T-helper 2 cell treated with Interferon-gamma antibody and Interleukin-4, amounts not matched to agents 5 μg/mL and 100 μg/mL, for 36 hours (primary cell): Measurements from ENCODE around the gene SRSF8.

ENCODE experiments used
- DNase-seq: peaks from one replicate; pipeline ENCODE4 v3.0.0; 2021; ENCODE audit warnings: low spot score
- H3K27ac Mint-ChIP-seq: one replicate; pipeline ENCODE4 v1.8.0; 2021; ENCODE audit warnings: mild to moderate bottlenecking, mixed read lengths
- H3K27me3 Mint-ChIP-seq: one replicate; pipeline ENCODE4 v1.8.0; 2021; ENCODE audit warnings: low read depth, mixed read lengths
- H3K36me3 Mint-ChIP-seq: one replicate; pipeline ENCODE4 v1.8.0; 2021; ENCODE audit warnings: low read depth, mixed read lengths
- H3K4me1 Mint-ChIP-seq: one replicate; pipeline ENCODE4 v1.8.0; 2021; ENCODE audit warnings: low read depth, mixed read lengths
- H3K4me3 Mint-ChIP-seq: one replicate; pipeline ENCODE4 v1.8.0; 2022; ENCODE audit warnings: mild to moderate bottlenecking, moderate library complexity, mixed read lengths
- H3K9me3 Mint-ChIP-seq: one replicate; pipeline ENCODE4 v1.8.0; 2021; ENCODE audit warnings: mixed read lengths

The SRSF8 gene

DNA sequence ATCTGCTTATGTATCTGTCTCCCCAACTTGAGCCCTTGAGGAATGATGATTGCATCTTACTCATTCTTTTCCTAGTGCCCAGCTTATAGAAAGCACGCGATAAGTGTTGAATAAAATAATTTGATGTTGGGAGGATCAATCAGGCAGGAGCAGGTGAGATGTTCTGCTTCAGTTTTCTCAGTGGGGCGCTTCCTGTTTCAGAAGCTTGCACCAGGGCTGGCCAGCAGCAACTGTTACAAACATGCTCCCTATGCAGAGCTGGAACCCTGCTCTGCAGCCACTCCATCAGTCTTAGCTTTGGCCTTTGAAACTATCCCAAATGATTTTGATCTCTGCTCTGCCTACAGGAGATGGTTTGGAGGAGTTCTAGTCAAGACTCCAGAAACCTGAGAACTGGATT, 26.8 kb downstream of the SRSF8 start:
- Mint-ChIP-seq H3K27me3 (no peaks in the 10 kb centered on the region), H3K9me3 (no peaks in the 10 kb centered on the region), H3K36me3 (peaks cover 24% of the 10 kb centered on the region), H3K27ac (no peak overlapping the region), H3K4me1 (peaks cover 62% of the 10 kb centered on the region), H3K4me3 (peak overlapping the region; percentile 50)
- no peak for DNase-seq

DNA sequence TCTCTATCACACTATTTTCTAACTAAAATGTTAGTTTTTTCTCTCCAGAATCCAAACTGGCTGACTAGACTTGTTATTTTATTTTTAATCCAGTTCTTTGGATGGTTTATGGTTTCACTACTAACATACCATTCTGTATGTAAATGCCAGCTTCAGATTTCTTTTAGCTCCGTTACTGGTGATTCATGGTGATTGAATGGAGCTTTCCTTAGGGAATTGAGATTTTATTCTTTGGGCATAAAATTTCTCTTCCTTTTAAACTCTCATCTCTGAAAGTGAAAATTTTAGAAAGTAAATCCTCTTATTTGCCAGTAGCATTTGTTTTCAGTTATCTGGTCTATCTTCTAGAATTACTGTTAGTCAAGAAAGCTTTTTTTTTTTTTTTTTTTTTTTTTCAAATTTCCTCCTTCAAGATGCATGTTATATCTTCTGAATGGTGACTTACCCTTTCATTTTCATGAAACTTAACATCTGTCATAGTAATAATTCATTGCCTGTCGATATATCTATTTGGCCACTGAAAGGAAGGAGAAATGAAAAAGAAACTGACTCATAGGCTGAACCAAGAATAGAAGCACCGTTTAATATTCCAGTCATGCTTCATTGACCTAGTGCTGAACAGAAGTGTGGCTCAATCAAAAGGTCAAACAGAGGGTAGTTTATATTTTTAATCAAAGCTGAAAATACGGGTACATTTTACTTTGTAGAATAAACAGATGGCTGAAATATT, 29.3 kb downstream of the SRSF8 start:
- H3K36me3 Mint-ChIP-seq: peaks cover 24% of the 10 kb centered on the region
- no peak for DNase-seq
- H3K4me3 Mint-ChIP-seq: peak overlapping the region; percentile 35
- no peaks in the 10 kb centered on the region for H3K27me3 Mint-ChIP-seq
- no peaks in the 10 kb centered on the region for H3K9me3 Mint-ChIP-seq
- H3K4me1 Mint-ChIP-seq: peaks cover 55% of the 10 kb centered on the region
- peak overlapping the region; percentile 76 for H3K27ac Mint-ChIP-seq

DNA sequence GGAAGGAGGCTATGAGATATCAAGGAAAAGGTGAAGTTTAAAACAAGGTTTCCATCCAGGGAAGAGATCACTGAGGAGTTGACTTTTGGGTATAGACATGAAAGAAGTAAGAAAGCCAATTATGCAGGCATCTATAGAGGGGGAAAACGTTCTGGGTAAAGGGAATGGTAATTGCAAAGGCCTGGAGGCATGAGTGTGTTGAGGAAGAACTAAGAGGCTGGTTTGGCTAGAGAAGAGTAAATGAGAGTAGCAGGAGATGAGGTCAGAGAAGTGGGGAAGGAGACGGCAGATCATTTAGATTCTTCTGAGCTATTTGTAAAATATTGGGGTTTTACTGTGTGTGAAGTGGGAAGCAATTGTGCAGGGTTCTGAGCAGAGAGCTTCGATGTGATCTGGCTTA, 30.5 kb downstream of the SRSF8 start:
- Mint-ChIP-seq H3K4me3 (no peak overlapping the region), H3K36me3 (peaks cover 25% of the 10 kb centered on the region), H3K27ac (no peak overlapping the region), H3K9me3 (no peaks in the 10 kb centered on the region), H3K27me3 (no peaks in the 10 kb centered on the region), H3K4me1 (peaks cover 43% of the 10 kb centered on the region)
- DNase-seq: no peak

DNA sequence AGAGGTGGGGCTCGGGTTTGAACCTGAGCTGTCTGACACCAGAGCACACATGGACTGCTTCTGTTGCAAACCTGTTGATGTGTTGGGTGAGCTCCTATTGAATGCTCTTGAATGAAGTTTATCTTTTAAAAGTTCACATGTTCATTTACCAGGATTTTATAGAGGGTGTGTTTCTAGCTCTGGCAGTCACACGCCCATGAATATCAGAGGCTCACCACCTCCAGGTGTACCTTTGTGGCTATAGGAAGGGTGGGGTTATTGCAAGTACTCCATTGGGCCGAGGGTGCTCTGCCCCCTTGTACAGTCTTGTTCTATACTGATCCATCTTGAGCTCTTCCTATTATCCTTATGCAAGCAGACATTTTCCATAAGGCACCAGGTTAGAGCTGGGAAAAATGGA, 32.1 kb downstream of the SRSF8 start:
- H3K4me1 Mint-ChIP-seq: peaks cover 32% of the 10 kb centered on the region
- H3K27me3 Mint-ChIP-seq: no peaks in the 10 kb centered on the region
- H3K9me3 Mint-ChIP-seq: no peaks in the 10 kb centered on the region
- H3K36me3 Mint-ChIP-seq: peaks cover 27% of the 10 kb centered on the region
- no peak overlapping the region for H3K27ac Mint-ChIP-seq
- H3K4me3 Mint-ChIP-seq: no peak overlapping the region
- DNase-seq: no peak

DNA sequence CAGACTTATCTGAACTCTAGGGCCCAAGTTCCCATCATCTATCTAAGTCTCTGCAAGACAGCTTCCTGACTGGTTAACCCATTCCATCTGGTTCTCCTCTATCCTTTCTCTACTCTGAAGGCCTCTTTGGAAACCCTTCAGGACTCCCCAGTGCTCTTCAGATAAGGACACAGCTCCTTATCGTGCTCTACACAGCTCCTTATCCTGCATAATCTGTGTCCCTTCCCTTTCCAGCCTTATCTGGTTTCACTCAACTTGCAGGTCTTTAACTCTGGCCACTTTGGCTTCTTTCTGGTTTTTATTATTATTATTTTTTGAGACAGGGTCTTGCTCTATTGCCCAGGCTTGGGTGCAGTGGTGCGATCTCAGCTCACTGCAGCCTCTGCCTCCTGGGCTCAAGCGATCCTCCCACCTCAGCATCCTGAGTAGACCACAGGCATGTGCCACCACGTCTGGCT, 33.5 kb downstream of the SRSF8 start:
- peaks cover 23% of the 10 kb centered on the region for H3K36me3 Mint-ChIP-seq
- no peak overlapping the region for H3K27ac Mint-ChIP-seq
- H3K9me3 Mint-ChIP-seq: no peaks in the 10 kb centered on the region
- no peak overlapping the region for H3K4me3 Mint-ChIP-seq
- no peaks in the 10 kb centered on the region for H3K27me3 Mint-ChIP-seq
- H3K4me1 Mint-ChIP-seq: peaks cover 26% of the 10 kb centered on the region
- DNase-seq: no peak

DNA sequence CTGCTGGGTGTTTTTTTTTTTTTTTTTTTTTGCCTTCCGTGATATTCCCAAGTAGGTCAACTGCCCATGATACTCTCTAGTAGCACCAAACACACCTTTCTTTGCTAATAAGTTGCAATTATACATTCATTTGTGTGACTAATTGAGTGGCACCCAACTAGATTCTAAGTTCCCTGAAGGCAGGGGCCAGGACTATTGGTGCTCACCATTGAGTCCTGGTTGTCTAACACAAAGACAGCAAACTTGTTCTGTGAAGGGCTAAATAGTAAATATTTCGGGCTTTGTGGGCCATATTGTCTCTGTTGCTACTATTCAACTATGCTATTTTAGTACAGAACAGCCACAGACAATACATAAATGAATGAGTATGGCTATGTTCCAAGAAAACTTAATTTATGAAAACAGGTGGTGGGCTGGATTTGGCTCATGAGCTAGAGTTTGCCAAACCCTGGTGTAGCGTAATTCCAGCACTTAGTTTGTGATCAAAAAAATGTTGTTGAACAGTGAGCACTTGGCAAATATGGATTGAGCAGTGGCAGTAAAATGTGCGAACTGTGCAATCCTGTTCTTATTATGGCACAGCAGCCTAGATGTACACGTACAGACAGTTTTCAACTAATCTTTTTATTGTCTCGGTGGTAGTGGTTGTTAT, 34.3 kb downstream of the SRSF8 start:
- Mint-ChIP-seq H3K4me1 (peaks cover 25% of the 10 kb centered on the region), H3K27ac (no peak overlapping the region), H3K27me3 (no peaks in the 10 kb centered on the region), H3K4me3 (no peak overlapping the region), H3K9me3 (no peaks in the 10 kb centered on the region), H3K36me3 (peaks cover 23% of the 10 kb centered on the region)
- DNase-seq: no peak

DNA sequence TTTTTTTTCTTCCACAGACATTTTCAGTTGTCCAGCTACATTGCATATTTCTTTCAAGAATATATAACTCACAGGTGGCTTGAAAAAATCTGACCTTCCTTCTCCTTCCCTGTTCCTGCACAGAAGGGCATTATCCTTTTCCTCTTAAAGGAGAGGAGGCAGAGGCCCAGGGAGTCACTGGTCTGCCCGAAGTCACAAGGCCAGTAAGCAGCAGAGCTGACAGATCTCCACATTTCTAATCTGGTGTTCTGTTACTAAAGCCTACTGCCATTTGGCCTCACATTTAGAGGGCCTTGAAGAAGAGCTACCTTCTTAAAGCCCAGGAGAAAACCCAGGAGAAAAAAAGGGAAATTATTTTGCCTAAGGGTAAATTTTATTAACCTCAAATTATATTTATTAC, 35.2 kb downstream of the SRSF8 start:
- H3K27ac Mint-ChIP-seq: no peak overlapping the region

DNA sequence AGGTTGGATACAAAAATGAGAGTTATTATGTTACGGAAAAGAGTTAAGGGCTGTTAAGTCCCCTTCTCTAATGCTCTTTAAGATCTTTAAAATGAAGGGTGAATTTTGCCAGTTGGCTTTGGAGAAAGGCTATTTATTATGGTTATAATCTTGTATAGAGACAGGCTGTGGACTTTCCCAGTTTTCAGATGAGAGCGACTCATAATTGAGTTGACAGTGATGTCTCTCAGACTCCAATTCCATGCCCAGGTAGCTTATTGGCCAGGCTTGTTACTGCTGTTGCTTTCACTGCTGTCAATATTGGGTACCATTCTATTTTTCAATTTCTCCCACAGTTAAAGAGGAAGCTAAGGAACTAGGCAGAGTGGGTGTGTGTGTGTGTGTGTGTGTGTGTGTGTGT, 36.0 kb downstream of the SRSF8 start:
- Mint-ChIP-seq H3K36me3 (peaks cover 13% of the 10 kb centered on the region), H3K4me3 (no peak overlapping the region), H3K27ac (no peak overlapping the region), H3K4me1 (peaks cover 12% of the 10 kb centered on the region), H3K9me3 (no peaks in the 10 kb centered on the region), H3K27me3 (no peaks in the 10 kb centered on the region)
- DNase-seq: no peak

More for the DNA sequence above, 35.2 kb downstream of the SRSF8 start:
- peaks cover 20% of the 10 kb centered on the region for H3K36me3 Mint-ChIP-seq
- peaks cover 19% of the 10 kb centered on the region for H3K4me1 Mint-ChIP-seq
- no peaks in the 10 kb centered on the region for H3K9me3 Mint-ChIP-seq
- no peaks in the 10 kb centered on the region for H3K27me3 Mint-ChIP-seq
- no peak overlapping the region for H3K4me3 Mint-ChIP-seq
- DNase-seq: no peak

DNA sequence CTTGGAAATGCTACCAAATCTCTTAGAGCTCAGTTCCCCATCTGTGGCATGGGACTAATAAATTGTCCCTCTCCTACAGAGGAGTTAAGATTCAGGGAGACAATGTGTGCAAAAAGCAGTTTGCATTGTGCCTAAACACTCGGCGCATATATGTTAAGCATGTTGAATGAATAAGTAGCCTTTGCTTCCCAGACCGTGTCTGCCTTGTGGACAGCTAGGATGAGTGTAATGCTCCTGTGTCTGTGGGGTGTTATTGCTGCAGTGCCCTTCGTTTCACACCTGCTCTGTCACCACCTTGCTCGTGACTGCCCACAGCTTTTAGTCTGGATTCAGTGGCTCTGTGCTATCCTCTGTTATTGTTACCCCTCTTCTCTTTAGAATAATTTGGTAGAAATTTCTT, 37.0 kb downstream of the SRSF8 start:
- no peak for DNase-seq
- Mint-ChIP-seq H3K4me3 (no peak overlapping the region), H3K36me3 (peaks cover 8% of the 10 kb centered on the region), H3K27me3 (no peaks in the 10 kb centered on the region), H3K27ac (no peak overlapping the region), H3K4me1 (peaks cover 9% of the 10 kb centered on the region), H3K9me3 (no peaks in the 10 kb centered on the region)

DNA sequence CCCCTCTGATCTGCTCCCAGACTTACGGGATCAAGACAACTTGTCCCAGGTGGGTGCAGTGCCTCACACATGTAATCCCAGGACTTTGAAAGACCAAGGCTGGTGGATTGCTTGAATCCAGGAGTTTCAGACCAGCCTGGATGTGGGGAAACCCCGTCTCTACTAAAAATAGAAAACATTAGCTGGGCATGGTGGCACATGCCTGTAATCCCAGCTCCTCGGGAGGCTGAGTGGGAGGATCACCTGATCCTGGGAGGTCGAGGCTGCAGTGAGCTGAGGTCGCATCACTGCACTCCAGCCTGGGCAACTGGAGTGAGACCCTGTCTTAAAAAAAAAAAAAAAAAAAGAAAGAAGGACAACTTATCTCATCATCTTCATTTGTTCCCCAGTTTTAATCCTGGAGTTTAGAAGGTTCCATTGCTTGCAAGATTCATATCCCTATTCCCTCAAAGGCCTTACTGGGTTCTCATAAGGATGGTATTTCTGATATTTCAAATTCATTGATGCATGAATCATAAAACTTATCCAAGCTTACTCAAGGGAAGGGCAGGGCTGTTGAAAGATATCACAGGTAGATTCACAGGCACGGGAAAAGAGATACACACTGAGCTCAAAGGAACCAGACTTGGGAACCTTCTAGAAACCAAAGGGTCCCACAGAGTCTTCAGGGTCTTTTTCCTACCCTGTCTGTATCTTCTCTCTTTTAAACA, 37.6 kb downstream of the SRSF8 start:
- Mint-ChIP-seq H3K4me3 (no peak overlapping the region), H3K27me3 (no peaks in the 10 kb centered on the region), H3K9me3 (no peaks in the 10 kb centered on the region), H3K27ac (no peak overlapping the region), H3K4me1 (peaks cover 9% of the 10 kb centered on the region), H3K36me3 (peaks cover 8% of the 10 kb centered on the region)
- no peak for DNase-seq

DNA sequence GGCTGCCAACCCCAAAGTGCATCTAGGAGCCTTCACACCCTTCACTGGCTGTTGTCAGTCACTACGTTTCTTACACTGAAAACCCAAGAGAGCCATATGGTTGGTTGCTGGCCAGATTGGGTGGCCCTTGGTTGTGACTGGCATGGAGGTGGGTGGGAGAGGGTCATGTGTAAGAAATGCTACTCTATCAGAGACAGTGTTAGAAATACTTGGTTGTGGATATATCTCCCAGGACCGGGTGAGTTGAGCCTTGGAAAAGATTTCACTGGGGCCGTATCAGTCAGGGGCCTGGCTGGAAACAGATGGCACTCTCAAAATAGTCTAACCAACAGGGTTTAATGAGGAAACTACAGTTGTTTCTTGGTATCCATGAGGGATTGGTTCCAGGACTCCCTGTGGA, 38.1 kb downstream of the SRSF8 start:
- no peak overlapping the region for H3K4me3 Mint-ChIP-seq
- no peaks in the 10 kb centered on the region for H3K9me3 Mint-ChIP-seq
- H3K27ac Mint-ChIP-seq: no peak overlapping the region
- DNase-seq: no peak
- H3K27me3 Mint-ChIP-seq: no peaks in the 10 kb centered on the region
- H3K36me3 Mint-ChIP-seq: peaks cover 11% of the 10 kb centered on the region
- H3K4me1 Mint-ChIP-seq: peaks cover 9% of the 10 kb centered on the region

DNA sequence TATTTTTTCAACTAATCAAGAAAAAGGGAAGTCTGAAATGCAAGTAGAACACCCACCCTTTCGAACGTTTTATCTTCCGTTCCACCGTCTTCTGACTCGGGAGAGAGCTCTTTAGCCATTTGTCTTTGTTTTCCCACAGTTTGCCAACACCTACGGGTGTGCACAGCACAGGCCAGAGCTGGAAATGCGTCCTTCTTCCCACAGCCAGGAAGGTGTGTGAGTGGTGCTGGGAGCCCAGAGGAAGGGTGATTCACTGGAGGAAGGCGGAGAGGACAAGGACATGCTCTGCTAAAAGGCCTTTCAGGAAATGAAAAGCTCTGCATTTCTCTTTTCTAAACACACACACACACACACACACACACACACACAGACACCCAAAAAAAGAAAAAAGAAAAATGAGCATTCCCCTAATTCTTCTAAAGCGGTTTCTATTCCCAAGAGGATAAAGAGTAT, 41.5 kb downstream of the SRSF8 start:
- DNase-seq: no peak
- no peaks in the 10 kb centered on the region for H3K4me1 Mint-ChIP-seq
- H3K36me3 Mint-ChIP-seq: peaks cover 10% of the 10 kb centered on the region
- H3K27me3 Mint-ChIP-seq: no peaks in the 10 kb centered on the region
- H3K4me3 Mint-ChIP-seq: no peak overlapping the region
- H3K27ac Mint-ChIP-seq: no peak overlapping the region
- H3K9me3 Mint-ChIP-seq: no peaks in the 10 kb centered on the region

DNA sequence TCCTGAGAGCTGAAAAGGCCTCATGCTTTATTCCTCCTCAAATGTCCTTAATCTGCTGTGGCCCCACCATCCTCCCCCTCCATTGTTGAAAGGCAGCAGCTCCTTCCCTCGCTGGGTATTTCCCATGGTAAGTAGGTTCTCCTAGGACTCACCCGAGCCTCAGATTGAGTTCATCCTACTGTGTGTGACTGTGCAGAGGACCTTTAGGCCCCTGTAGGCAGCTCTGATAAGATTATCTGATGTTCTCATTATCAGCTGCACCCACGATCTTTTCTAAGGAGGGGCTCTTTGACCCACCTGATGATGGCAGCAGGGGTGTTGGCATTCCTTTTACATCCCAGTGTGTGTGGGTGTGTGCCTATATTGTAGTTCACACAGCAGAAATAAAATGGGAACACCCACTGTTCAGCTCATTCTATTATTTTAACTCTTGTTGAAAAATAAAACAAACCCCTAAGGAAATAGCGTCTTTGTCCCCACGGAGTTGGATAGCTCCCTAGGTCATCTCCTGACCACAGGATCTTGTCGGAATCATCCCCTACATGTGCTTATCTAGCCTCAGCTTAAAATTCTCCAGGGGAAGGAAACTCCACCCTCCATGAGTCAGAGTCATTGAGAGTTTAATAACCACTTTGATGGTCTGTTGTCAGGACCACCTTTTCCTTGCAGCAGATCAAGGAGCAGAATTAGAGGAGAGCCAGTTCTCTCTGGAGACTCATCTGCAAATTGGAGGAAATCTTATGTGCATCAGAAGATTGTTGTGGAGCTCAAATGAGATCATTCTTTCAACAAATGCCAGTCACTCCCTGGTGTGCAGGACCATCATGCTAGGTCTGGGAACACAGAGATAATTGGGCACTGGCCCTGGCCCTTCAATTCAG, 42.2 kb downstream of the SRSF8 start:
- Mint-ChIP-seq H3K27ac (no peak overlapping the region), H3K4me3 (no peak overlapping the region), H3K4me1 (no peaks in the 10 kb centered on the region), H3K36me3 (peaks cover 10% of the 10 kb centered on the region), H3K9me3 (no peaks in the 10 kb centered on the region), H3K27me3 (no peaks in the 10 kb centered on the region)
- no peak for DNase-seq
